Subcutaneous abdominal adipose tissue (tissue), 5 donors: Measurements from ENCODE around the gene FOXO6.
"Not testable (repeated sequence)": the region's sequence is repeated elsewhere in the genome, so short reads cannot be mapped to it uniquely, and the experiment has no call there.

Experiments
- H3K27ac ChIP-seq: one replicate; pipeline ENCODE4 v1.7.0; 2013; ENCODE audit warnings: low read depth, mild to moderate bottlenecking, inconsistent platforms, low read length, moderate library complexity
- H3K27me3 ChIP-seq, 5 donors: one replicate each; pipeline ENCODE4 v1.7.0; 2013; ENCODE audit warnings: low read length in 5 of 5, inconsistent platforms in 1 of 5; ENCODE audit not compliant: control insufficient read depth in 5 of 5, insufficient read depth in 4 of 5
- H3K36me3 ChIP-seq, 5 donors: one replicate each; pipeline ENCODE4 v1.7.0; 2013; ENCODE audit warnings: low read length in 5 of 5; ENCODE audit not compliant: control insufficient read depth in 5 of 5, insufficient read depth in 5 of 5
- H3K4me1 ChIP-seq, 5 donors: one replicate each; pipeline ENCODE4 v1.7.0; 2013; ENCODE audit warnings: low read length in 5 of 5, mild to moderate bottlenecking in 3 of 5, moderate library complexity in 1 of 5; ENCODE audit not compliant: control insufficient read depth in 5 of 5, insufficient read depth in 5 of 5
- H3K4me3 ChIP-seq, 5 donors: one replicate each; pipeline ENCODE4 v1.7.0; 2013; ENCODE audit warnings: low read length in 5 of 5, low read depth in 1 of 5
- H3K9ac ChIP-seq, 5 donors: one replicate each; pipeline ENCODE4 v1.7.0; 2013; ENCODE audit warnings: low read length in 5 of 5, mild to moderate bottlenecking in 4 of 5, moderate library complexity in 3 of 5
- H3K9me3 ChIP-seq, 5 donors: one replicate each; pipeline ENCODE4 v1.7.0; 2013; ENCODE audit warnings: low read length in 5 of 5; ENCODE audit not compliant: control insufficient read depth in 5 of 5
- donor health status: healthy.
- donor health status: healthy.
- donor health status: healthy.
- donor health status: healthy.
- donor health status: healthy.

FOXO6 gene

DNA sequence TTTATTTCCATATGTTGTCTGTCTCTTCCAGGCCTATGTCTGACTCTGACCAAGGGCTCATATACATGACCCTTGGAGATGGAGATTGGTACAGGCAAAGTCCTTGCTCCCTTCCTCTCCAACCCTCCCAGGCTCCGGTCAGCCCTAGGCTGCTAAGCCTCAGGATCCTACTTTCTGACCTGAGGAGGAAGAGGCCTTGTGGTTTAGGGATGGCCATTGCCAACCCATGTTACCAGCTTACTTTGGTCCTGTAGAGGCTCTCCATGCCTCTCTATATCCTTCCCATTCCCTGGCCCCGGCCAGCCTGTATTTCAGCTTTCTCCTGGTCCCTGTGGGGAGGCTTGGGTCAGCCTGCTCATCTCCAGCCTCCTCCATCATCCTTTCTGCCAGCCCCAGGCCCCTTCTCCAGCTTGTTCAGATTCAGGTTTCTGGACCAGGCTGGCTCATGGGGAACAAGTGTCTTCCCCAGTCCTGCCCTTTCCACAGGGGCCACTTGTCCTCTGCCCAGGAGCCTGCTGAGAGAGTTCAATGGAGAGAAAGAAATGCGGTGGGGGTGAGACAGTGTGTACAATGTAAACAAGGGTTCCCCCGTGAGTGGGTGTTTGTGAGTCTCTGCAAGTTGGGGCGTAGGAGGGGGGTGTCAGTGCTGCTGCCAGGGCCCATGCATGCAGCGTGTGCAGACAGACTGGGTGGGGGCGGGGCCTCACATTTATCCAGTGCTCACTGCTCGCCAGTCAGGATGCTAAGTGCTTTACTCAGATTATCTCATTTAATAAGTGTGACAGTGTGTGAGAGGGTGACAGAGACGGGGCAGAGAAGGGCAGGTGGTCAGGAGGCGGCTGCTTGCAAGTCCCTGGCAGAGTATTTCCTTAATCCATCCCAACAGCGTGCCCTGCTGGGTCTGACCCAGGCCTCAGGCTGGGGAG is 31.3 kb upstream of the FOXO6 start:
- Histone ChIP-seq H3K36me3 (no peaks in the 10 kb centered on the region), H3K4me1 (no peaks in the 10 kb centered on the region), H3K4me3 (no peak overlapping the region), H3K9me3 (peaks cover 0 to 7% (median 3%) of the 10 kb centered on the region in 5 donors), H3K9ac (no peak overlapping the region), H3K27ac (no peak overlapping the region), H3K27me3 (peaks cover 0 to 4% (median 0%) of the 10 kb centered on the region in 5 donors)

DNA sequence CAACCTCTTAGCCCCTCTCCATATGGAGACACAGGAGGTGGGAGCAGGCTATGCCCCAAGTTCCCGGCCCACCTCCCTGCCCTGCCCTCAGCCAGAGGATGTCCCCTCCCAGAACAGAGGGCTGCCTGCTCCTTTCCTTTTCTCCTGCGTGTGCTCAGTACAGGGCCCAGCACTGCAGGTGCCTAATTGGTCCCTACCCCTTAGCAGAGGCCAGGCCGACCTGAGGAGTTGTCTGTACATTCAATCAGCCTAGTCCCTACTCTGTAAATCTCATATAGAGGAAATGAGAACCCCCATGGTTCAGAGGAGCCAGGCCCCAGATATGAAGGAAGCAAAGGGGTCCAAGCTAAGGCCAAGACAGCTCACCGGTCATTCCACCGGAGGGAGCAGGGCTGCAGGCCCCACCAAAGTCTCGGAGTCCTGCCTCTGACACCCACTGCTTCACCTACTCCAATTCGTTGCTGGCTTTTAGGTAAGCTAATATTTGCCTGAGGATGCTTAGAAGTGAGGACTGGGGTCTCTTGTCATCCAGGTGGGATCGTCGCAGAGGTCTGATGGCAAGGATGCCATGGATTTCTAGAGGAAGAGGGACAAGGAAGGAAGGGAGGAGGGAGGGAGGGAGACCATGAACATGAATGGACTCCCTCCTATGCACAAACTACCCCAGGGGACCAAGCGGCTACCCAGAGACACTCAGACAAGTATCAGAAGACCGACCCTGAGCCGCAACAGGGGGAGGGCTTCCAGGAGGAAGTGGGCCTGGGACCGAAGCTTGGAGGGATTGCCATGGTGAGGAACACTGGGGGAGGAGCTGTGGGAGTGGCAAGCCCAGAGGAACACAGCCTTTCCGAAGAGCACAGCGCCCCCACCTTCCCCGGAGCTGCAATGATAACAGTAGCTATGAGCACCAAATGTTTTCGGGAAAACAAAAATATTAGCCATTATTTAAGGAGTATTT is 30.4 kb upstream of the FOXO6 start:
- no peaks in the 10 kb centered on the region for H3K4me1 ChIP-seq
- peaks cover 0 to 4% (median 0%) of the 10 kb centered on the region in 5 donors for H3K27me3 ChIP-seq
- H3K9me3 ChIP-seq = peaks cover 0 to 7% (median 3%) of the 10 kb centered on the region in 5 donors
- no peak overlapping the region for H3K27ac ChIP-seq
- H3K36me3 ChIP-seq = no peaks in the 10 kb centered on the region
- H3K4me3 ChIP-seq = no peak overlapping the region
- H3K9ac ChIP-seq = no peak overlapping the region

DNA sequence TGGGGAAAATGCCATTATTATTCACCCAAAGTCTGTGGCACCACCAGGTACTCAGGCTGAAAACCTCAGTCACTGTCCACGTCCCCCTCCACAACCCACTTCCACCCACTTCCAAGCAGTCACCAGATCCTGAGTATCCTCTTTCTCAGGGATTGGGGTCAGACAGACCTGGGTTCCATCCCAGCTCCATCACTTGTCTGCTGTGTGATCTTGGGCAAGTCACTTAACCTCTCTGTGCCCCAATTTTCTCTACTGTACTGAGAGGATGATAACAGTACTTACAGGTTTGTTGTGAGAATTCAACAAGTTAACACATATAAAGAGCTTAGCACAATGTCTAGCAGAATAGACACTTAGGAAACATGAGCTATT is 29.7 kb upstream of the FOXO6 start:
- Histone ChIP-seq H3K27me3 (peaks cover 0 to 4% (median 0%) of the 10 kb centered on the region in 5 donors), H3K9me3 (peaks cover 0 to 7% (median 3%) of the 10 kb centered on the region in 5 donors), H3K4me1 (no peaks in the 10 kb centered on the region), H3K9ac (no peak overlapping the region), H3K4me3 (no peak overlapping the region), H3K27ac (no peak overlapping the region), H3K36me3 (no peaks in the 10 kb centered on the region)

DNA sequence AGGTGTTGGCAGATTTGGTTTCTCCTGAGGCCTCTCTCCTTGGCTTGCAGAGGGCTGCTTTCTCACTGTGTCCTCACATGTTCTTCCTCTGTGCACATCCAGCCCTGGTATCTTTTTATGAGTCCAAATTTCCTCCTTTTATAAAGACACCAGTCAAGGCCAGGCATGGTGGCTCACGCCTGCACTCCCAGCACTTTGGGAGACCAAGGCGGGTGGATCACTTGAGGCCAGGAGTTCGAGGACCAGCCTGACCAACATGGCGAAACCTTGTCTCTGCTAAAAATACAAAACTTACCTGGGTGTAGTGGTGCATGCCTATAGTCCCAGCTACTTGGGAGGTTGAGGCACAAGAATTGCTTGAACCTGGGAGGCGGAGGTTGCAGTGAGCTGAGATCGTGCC is 29.1 kb upstream of the FOXO6 start:
- not testable (repeated sequence) for H3K9ac ChIP-seq, H3K4me3 ChIP-seq, H3K27me3 ChIP-seq, H3K4me1 ChIP-seq, H3K36me3 ChIP-seq, H3K9me3 ChIP-seq, H3K27ac ChIP-seq

DNA sequence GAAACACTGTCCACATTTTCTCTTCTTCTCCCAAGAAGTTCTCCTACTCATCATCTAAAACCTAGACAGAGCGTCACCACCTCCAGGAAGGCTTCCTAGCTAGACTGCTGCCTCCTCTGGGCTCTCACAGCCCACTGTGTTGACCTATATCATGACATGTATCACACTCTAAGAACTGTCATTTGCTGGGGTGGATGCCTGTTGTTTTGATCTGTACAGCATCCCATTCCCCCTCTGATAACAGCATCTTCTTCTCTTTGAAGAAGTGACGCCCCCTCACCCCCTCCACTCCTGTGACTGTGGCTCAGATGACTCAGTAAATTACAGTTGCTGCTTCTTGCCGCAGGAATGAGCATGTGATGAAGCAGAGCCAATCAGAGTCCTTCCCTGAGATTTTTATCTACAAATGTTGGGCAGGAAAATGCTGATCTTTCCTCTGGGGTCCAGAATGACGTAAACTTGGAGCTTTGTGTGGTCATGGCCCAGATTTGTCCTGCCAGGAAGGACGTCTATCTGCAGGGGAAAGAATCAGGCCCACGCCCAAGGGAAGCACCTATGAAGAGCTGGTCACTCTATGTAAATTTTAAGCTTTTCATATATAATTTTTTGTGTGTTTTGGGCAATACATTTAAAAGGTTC is 28.0 kb upstream of the FOXO6 start:
- H3K9me3 ChIP-seq = peaks cover 0 to 7% (median 5%) of the 10 kb centered on the region in 5 donors
- H3K4me1 ChIP-seq = no peaks in the 10 kb centered on the region
- no peak overlapping the region for H3K27ac ChIP-seq
- no peak overlapping the region for H3K9ac ChIP-seq
- no peaks in the 10 kb centered on the region for H3K36me3 ChIP-seq
- no peak overlapping the region for H3K4me3 ChIP-seq
- peaks cover 0 to 4% (median 0%) of the 10 kb centered on the region in 5 donors for H3K27me3 ChIP-seq

DNA sequence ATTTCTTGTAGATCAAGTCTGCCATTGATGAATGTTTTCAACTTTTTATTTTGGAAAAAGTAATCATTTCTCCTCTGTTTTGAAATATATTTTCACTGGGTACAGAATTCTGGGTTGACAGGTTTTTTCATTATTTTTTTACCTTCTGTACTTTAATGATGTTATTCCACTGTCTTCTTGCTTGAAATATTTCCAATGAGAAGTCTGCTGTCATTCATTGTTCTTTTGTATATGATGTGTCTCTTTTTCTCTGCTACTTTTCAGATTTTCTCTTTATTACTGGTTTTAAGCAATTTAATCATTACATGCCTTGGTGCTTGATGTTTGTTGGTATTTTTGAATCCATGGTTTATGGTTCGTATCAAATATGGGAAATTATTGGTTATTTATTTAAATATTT is 22.4 kb upstream of the FOXO6 start:
- Histone ChIP-seq H3K4me1 (peaks cover 0 to 10% (median 0%) of the 10 kb centered on the region in 5 donors), H3K9me3 (peaks cover 3 to 10% (median 7%) of the 10 kb centered on the region in 5 donors)

DNA sequence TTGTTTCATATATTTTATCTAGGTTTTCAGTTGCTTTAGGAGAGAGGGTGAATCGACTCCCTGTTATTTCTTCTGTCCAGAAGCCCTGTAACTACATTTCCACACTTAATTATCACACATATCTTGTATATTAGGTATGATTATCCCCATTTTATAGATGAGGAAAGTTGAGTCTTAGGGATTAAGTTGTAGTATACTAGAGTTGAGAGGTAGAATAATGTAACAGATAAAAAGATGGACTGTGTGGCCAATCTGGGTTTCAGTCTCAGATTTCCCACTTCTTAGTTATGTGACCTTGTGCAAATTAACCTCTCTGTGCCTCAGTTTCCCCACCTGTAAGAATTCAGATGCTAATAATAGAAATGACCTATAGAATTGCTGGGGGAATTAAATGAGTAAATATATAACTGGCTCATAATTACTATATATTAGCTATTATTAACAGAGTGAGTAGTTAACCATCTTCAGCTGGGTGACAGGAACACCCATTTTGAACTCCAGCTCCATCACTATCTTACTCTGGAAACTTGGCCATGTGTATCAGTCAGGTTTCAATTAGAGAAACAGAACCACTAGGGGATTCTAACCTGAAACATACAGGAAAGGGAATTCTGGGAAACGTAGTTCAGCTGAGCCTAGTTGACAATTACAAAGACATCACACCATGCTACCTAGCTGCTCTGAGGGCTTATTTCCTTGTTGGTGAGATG is 20.4 kb upstream of the FOXO6 start:
- Histone ChIP-seq H3K27me3 (peaks cover 0 to 10% (median 5%) of the 10 kb centered on the region in 5 donors), H3K4me1 (peaks cover 0 to 10% (median 0%) of the 10 kb centered on the region in 5 donors), H3K9ac (no peak overlapping the region), H3K36me3 (no peaks in the 10 kb centered on the region), H3K27ac (no peak overlapping the region), H3K9me3 (peaks cover 3 to 10% (median 4%) of the 10 kb centered on the region in 5 donors), H3K4me3 (no peak overlapping the region)

More for the DNA sequence above, 22.4 kb upstream of the FOXO6 start:
- no peak overlapping the region for H3K27ac ChIP-seq
- H3K36me3 ChIP-seq = no peaks in the 10 kb centered on the region
- peaks cover 0 to 10% (median 5%) of the 10 kb centered on the region in 5 donors for H3K27me3 ChIP-seq
- no peak overlapping the region for H3K4me3 ChIP-seq
- no peak overlapping the region for H3K9ac ChIP-seq

DNA sequence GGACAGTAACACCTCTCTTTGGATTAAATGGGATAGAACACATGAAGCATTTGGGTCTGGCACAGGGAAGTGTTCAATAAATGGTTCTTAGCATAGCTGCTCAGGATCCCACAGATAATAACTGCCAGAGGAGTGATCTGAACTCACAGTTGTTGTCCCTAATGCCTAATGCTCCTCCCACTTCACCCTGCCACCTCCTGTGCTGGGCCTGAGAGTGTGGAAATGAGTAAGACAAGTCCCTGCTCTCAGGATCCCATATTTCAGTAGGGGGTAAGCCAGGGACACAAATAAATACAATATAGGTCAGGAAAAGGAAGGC is 19.9 kb upstream of the FOXO6 start:
- H3K9me3 ChIP-seq = peaks cover 3 to 10% (median 4%) of the 10 kb centered on the region in 5 donors
- no peaks in the 10 kb centered on the region for H3K36me3 ChIP-seq
- no peak overlapping the region for H3K4me3 ChIP-seq
- H3K27me3 ChIP-seq = peaks cover 0 to 10% (median 5%) of the 10 kb centered on the region in 5 donors
- peaks cover 0 to 10% (median 0%) of the 10 kb centered on the region in 5 donors for H3K4me1 ChIP-seq
- H3K9ac ChIP-seq = no peak overlapping the region
- H3K27ac ChIP-seq = no peak overlapping the region
